ENCODE data around the gene SNRNP70. TPM values are rescaled to one million over a fixed set of nuclear protein-coding genes. Genes with fewer than 3 reads are reported as not detected.

SNRNP70 gene
- total RNA-seq, 1 donor from 2014 or later: 300 TPM

DNA sequence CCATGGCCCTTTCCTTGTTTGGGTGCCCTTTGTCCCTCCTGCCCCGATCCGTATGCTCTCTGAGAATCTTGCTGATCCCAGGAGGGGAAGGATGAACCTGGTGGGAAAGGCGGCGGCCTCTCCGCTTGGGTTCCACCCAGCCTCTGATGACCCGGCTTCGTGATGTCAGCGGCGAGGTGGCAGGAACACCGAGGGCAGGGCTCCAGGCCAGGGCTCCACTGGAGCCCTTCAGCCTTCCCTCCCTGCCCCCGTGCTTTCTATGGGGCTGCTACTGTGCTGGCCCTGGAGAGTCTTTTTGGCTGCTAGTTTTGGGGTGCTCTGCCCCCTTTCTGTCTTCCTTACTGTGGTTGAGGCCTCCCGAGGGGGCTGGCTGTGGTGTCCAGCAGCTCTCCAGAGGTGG lies 17.1 kb downstream of the SNRNP70 start:
- peaks cover 32% of the 10 kb centered on the region for H3K9me3 Mint-ChIP-seq (ENCODE audit: unreplicated experiment)
- peaks cover 63% of the 10 kb centered on the region for H3K4me1 Mint-ChIP-seq (ENCODE audit: low read depth, unreplicated experiment)
- peak overlapping the region; percentile 99 for H3K27ac Mint-ChIP-seq (ENCODE audit: unreplicated experiment)
- H3K36me3 Mint-ChIP-seq (ENCODE audit: unreplicated experiment): peaks cover 13% of the 10 kb centered on the region
- TF ChIP-seq, protein P1, sequence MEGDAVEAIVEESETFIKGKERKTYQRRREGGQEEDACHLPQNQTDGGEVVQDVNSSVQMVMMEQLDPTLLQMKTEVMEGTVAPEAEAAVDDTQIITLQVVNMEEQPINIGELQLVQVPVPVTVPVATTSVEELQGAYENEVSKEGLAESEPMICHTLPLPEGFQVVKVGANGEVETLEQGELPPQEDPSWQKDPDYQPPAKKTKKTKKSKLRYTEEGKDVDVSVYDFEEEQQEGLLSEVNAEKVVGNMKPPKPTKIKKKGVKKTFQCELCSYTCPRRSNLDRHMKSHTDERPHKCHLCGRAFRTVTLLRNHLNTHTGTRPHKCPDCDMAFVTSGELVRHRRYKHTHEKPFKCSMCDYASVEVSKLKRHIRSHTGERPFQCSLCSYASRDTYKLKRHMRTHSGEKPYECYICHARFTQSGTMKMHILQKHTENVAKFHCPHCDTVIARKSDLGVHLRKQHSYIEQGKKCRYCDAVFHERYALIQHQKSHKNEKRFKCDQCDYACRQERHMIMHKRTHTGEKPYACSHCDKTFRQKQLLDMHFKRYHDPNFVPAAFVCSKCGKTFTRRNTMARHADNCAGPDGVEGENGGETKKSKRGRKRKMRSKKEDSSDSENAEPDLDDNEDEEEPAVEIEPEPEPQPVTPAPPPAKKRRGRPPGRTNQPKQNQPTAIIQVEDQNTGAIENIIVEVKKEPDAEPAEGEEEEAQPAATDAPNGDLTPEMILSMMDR (IDR thresholded peaks at IDR 0.05; ENCODE audit: partially characterized antibody, unreplicated experiment): no peak
- H3K4me3 Mint-ChIP-seq (ENCODE audit: unreplicated experiment): peak overlapping the region; percentile 52
- H3K27me3 Mint-ChIP-seq (ENCODE audit: unreplicated experiment): peaks cover 25% of the 10 kb centered on the region
- no peak for DNase-seq

DNA sequence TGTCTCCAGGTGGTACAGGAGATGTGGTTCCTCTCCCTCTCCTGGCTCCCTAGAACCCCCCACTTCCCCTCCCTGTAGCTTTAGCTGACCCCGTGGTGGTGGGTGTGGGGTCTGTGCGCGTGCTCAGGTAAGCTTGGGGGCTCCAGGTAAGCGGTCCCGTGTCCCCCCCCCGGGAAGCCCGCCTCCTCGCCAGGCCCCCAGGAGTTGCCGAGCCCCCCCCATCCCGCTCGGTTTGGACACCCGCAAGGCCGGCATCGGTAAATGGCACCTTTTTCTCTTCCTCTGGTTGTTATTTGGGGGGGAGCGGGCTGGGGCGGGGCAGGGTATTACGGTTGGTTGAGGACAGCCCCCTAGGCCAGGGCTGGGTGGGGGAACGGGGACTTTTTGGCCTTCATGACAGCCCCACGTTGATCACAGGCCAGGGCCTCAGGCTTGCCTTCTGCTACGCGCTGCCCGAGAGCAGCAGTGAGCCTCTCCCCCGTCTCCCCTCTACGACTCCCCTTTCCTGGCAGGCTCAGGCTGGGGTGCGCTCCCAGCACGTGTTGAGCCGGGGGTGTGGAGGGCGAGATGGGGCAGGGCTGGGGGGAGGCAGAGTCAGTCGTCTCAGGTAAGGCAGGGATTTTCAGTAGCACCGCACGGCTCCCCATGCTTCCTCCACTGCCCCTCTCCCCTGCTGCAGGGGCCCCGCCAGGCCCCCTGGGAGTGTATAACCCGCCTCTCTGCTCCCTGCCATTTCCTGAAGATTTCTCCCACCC lies 18.3 kb downstream of the SNRNP70 start:
- Mint-ChIP-seq H3K4me1 (ENCODE audit: low read depth, unreplicated experiment) (peaks cover 59% of the 10 kb centered on the region), H3K9me3 (ENCODE audit: unreplicated experiment) (peaks cover 32% of the 10 kb centered on the region), H3K27me3 (ENCODE audit: unreplicated experiment) (peaks cover 25% of the 10 kb centered on the region), H3K36me3 (ENCODE audit: unreplicated experiment) (peaks cover 13% of the 10 kb centered on the region), H3K27ac (ENCODE audit: unreplicated experiment) (peak overlapping the region; percentile 99), H3K4me3 (ENCODE audit: unreplicated experiment) (peak overlapping the region; percentile 89)
- peak; percentile 30 for DNase-seq
- TF ChIP-seq, protein P1 (IDR thresholded peaks at IDR 0.05; ENCODE audit: partially characterized antibody, unreplicated experiment): no peak

DNA sequence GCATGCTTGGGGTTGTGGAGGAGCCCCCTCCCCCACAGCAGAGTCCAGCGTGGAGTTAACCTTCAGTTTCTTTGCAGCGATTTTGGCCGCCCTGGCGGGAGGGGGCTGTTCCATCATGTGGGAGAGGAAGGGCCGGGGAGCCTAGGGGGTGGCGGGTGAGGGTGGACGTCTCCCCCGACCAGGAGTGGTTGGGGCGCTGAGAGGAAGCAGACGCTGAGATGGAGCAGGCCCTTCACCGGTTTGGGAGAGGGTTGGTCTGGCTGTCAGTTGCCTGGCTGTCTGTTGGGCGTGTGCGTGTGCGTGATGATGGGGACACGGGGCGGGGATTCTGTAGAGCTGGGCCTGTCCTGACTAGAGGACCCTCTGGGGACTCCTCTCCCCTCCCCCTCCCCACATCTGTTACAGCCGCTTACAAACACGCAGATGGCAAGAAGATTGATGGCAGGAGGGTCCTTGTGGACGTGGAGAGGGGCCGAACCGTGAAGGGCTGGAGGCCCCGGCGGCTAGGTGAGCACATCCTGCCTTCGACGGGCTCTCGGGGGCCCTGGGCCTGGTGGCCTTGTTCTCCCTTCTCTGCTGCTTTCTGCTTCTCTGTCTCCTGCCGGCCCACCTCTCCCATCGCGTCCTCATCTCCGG lies 19.1 kb downstream of the SNRNP70 start:
- H3K4me1 Mint-ChIP-seq (ENCODE audit: low read depth, unreplicated experiment): peaks cover 64% of the 10 kb centered on the region
- peak overlapping the region; percentile 89 for H3K4me3 Mint-ChIP-seq (ENCODE audit: unreplicated experiment)
- H3K9me3 Mint-ChIP-seq (ENCODE audit: unreplicated experiment): peaks cover 29% of the 10 kb centered on the region
- DNase-seq: peak; percentile 90
- H3K36me3 Mint-ChIP-seq (ENCODE audit: unreplicated experiment): peaks cover 19% of the 10 kb centered on the region
- TF ChIP-seq, protein P1 (IDR thresholded peaks at IDR 0.05; ENCODE audit: partially characterized antibody, unreplicated experiment): no peak
- peaks cover 28% of the 10 kb centered on the region for H3K27me3 Mint-ChIP-seq (ENCODE audit: unreplicated experiment)
- peak overlapping the region; percentile 99 for H3K27ac Mint-ChIP-seq (ENCODE audit: unreplicated experiment)

DNA sequence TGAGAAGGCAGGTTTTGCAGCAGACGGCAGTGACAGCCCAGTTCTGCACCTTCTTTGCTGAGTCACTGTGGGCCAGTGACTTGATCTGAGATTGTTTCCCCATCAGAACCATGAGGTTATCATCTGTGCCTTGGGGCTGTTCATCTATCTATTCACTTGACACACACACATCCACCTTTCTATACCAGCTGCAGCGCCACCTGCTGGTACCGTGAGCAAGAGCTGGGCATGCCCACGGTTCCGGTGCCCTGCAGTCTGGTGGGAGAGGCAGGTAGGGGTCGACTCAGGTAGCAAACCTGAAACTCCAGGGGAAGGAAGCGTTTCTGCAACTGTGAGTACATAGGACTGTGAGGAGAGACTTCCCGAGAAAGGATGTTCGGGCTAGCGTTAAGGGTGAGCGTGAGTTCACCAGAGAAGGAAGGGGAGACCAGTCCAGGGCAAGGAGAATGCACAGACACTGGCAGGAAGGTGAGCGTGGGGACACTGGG lies 21.4 kb downstream of the SNRNP70 start:
- H3K4me3 Mint-ChIP-seq (ENCODE audit: unreplicated experiment): peak overlapping the region; percentile 89
- peaks cover 47% of the 10 kb centered on the region for H3K4me1 Mint-ChIP-seq (ENCODE audit: low read depth, unreplicated experiment)
- peaks cover 6% of the 10 kb centered on the region for H3K36me3 Mint-ChIP-seq (ENCODE audit: unreplicated experiment)
- H3K9me3 Mint-ChIP-seq (ENCODE audit: unreplicated experiment): peaks cover 20% of the 10 kb centered on the region
- H3K27me3 Mint-ChIP-seq (ENCODE audit: unreplicated experiment): peaks cover 25% of the 10 kb centered on the region
- TF ChIP-seq, protein P1 (IDR thresholded peaks at IDR 0.05; ENCODE audit: partially characterized antibody, unreplicated experiment): peak; percentile 87
- peak; percentile 84 for DNase-seq
- peak overlapping the region; percentile 99 for H3K27ac Mint-ChIP-seq (ENCODE audit: unreplicated experiment)

Data from glutamatergic neuron (in vitro differentiated cells).